HG02642 (cell line): Measurements from ENCODE around the gene FAM174C.

ENCODE experiments used
- ATAC-seq: cut with Tn5 transposase; IDR thresholded peaks from one replicate; pipeline ENCODE4 v1.9.1; 2021; ENCODE audit warnings: mild to moderate bottlenecking; ENCODE audit not compliant: unreplicated experiment, poor library complexity

FAM174C gene

DNA sequence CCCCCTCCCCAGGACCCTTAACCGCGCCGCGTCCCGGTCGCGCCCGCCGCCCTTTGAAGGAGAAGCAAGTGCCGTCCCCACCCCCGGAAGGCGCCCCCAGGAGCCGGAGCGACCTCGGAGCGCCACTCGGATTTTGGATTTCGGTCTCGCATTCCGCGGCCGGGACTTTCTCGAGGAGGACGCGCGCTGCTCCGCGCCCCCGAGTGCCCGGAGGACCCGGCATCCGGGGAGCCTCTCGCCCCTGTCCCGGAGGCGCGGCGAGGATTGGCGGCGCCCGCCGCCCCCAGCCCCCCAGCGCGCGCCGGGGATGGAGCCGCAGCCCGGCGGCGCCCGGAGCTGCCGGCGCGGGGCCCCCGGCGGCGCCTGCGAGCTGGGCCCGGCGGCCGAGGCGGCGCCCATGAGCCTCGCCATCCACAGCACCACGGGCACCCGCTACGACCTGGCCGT is 25.3 kb upstream of the FAM174C start:
- ATAC-seq: no peak

DNA sequence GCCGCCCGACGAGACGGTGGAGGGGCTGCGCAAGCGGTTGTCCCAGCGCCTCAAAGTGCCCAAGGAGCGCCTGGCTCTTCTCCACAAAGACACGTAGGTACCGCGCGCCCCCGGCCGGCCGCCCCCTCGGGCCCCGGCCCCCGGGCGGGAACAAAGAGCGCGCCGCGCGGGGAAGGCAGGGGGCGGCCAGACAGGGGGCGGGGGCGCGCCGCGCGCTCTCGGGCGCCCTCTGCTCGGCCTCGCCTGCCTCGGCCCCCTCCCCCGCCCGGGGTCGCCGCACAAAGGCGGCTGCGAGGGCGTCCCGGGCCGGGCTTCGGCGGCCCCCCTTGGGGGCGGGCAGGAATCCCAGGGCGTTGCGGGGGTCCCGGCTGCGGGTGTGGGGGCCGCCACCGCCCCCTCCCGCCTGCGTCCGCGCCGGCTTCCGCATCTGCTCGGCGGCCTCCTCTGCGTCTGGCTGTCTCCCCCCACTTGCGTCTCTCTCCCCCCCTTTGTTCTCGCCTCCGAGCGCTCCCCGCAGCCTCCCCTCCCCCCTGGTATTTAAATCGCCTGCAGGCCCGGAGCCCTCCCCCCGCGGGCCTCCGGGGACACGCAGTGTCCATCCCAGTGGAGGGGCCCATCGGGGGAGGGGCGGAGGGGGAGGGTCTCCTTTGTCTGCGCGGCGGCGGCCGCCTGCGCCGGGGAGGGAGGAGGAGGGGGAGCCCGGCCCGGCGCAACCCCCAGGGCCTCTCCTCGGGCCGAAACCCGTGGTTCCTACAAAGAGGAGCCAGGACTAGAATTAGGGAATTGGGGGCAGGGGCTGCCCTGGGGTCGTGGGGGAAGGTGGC is 24.7 kb upstream of the FAM174C start:
- ATAC-seq: no peak

DNA sequence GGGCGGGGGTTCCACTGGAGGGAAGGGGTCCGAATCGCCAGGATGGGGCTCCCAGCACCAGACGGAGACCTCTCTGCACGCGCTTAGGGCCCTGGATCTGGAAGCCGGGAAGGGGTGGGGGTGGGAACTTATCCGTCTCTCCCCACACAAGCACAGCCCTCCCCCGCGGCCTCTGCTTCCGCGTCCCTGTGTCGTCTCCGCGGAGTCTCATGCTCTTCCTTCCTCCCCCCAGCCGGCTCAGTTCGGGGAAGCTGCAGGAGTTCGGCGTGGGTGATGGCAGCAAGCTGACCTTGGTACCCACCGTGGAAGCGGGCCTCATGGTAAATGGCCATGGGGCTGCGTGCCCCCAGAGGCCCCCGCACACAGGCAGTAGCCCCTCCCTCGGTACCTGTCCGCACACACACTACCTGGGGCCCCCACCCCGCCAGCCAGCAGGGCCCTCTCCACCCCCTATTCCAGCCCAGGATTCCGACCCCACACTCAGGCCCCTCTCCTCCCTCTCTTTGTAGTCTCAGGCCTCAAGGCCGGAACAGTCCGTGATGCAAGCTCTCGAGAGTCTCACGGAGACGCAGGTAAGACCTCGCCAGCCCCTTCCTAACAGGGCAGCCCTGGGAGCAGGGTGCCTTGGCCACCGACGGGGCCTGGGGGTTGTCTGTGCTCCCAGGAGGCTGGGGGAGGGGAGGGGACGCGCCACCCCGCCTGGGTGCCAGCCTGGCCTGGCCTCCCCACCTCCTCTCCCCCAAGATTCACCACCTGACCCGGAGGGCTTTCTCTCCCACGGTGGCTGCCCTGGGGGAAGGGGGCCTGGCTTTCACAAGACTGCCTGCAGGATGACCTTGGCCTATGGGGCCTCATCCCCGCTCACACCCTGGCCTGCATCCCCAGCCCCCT is 23.8 kb upstream of the FAM174C start:
- ATAC-seq: no peak

DNA sequence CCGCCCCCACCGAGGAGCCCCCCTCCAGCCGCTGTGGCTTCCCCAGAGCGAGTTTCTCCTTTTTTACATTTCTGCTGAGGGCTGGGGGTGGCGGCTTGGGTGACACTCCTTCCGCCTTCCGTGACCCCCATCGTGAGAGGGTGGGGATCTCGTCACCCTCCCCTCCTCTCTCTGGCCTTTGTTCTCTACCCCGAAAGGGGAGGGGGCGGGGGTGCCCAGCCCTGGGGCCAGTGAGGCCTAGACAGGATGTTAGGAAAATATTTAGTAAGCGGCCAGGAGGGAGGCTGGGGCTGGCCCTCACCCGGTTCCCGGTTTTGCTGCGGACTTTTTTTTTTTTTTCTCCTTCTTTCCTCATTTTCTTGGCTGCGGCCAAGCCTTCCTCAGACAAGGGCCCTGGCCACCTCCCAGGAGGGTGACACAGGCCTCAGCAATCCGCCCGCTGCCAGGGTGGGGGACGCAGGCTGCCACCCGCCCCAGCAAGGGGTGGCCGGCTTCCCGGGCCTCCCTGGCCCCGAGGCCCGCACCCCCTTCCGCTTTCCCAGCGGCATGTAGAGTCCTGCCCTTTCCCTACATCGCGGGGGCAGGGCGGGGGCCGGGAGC is 23.0 kb upstream of the FAM174C start:
- no peak for ATAC-seq

DNA sequence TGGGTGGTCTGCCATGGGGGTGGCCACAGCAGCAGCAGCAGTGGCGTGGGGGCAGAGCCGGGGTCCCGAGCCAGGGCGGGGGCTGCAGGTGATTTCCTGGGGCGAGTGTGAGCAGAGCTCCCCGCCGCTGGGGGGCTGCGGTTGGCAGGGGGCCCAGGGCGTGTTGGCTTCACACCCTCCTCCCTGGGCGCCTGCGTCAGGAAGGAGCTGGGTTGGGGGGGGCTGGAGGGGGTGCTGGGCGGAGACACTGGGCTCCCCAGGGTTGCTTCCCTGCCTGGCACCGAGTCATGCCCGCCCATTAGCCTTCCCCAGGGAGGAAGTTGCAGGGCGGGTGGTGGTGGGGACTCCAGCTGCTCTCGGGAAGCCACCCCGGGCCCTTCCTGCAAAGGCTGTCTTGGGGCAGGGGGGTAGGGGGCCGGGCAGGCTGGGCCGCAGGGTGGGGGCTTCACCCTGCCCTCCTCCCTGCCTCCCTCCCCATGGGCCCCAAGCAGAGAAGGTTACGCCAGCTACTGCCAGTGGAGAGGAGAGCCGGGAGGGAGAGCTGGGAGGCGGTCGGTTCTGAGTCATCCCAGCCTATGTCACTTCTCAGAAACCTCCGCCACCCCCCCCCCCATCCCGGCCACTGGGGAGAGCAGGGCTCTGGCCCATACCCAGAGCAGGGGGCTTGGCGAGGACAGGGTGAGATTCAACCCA is 22.4 kb upstream of the FAM174C start:
- ATAC-seq: no peak

DNA sequence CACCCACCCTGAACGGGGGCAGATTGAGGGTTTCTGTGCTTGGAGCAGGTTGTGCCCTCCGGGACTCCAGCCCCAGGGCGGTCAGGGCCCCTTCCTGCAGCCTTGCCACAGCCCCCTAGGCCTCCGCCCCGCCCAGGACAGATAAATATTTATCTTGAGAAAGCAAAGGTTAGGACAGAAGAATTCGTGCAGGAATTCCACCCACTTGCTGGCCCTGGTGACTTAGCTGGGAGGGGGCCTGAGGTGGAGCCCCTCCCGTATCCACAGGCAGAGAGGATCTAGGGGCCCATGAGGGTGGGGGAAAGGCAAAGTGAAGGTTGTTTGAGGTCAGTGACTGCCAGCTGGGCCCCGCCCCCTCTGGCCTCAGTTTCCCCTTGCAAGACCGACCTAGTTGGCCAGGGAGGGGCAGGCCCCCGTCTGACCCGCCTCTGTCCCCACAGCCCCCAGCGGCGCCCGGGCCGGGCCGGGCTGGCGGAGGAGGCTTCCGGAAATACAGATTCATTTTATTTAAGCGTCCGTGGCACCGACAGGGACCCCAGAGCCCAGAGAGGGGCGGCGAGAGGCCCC is 21.7 kb upstream of the FAM174C start:
- no peak for ATAC-seq

DNA sequence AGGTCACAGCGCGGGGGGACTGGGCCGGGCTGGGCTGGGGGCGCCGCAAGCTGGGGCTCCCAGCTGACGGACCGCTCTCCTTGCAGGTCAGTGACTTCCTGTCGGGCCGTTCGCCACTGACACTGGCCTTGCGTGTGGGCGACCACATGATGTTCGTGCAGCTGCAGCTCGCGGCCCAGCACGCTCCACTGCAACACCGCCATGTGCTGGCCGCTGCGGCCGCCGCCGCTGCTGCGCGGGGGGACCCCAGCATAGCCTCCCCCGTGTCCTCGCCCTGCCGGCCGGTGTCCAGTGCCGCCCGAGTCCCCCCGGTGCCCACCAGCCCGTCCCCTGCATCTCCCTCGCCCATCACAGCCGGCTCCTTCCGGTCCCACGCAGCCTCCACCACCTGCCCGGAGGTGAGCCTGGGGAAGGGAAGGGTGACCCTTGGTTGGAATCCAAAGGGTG is 21.2 kb upstream of the FAM174C start:
- no peak for ATAC-seq

DNA sequence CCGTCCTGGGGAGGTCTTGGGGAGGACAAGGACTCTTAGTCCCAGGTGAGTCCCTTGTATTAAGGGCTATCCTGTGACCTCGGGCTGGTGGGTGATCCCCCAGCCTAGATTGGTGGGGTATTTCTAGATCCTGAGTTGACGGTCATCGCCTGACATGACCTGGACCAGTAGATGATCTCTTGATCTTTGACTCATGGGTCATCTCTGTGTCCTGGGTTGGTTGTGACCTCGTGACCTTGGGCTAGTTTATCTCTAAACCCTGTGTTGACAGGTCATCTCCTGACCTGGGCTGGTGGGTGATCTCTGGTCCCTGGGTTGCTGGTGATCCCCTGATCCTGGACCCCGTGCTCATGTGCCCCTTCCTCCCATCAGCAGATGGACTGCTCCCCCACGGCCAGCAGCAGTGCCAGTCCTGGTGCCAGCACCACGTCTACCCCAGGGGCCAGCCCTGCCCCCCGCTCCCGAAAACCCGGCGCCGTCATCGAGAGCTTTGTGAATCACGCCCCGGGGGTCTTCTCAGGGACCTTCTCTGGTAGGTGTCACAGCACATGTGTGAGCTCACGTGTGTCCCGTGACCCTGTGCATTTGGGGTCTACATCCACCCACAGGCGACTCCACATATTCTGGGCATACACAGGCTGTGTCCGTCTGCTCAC is 20.7 kb upstream of the FAM174C start:
- no peak for ATAC-seq

DNA sequence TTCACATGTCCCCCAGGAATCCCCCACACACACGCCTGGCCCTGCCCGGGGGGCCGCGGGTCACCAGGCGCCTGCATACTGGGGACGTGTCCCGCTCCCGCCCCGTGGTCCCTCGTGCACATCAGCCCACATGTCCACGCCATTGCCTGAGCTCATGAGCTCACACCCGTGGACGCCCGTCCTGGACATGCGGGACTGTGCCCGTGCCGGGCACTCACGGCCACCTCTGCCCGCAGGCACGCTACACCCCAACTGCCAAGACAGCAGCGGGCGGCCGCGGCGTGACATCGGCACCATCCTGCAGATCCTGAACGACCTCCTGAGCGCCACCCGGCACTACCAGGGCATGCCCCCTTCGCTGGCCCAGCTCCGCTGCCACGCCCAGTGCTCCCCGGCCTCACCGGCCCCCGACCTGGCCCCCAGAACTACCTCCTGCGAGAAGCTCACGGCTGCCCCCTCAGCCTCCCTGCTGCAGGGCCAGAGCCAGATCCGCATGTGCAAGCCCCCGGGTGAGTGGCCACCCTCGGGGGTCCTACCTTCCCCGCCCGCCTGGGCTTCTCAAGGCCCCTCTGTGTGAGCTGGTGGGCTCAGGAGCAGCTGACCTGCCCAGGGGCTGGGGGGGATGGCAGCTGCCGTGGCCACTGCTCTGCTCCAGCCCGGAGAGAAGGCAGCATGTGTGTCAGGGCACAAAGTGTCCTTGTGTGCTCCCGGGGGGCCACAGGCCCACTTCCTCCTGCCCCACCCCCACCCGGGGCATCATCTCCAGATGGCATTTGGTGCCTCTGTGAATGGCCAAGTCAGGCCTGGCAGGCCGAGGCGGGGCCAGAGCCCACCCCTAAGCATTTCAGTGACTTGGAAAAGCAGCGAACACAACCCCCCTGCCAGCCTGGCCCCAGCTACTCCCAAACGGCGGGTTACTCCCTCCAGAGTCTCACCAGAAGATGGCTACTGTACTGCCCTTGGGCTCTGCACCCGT is 19.9 kb upstream of the FAM174C start:
- no peak for ATAC-seq

DNA sequence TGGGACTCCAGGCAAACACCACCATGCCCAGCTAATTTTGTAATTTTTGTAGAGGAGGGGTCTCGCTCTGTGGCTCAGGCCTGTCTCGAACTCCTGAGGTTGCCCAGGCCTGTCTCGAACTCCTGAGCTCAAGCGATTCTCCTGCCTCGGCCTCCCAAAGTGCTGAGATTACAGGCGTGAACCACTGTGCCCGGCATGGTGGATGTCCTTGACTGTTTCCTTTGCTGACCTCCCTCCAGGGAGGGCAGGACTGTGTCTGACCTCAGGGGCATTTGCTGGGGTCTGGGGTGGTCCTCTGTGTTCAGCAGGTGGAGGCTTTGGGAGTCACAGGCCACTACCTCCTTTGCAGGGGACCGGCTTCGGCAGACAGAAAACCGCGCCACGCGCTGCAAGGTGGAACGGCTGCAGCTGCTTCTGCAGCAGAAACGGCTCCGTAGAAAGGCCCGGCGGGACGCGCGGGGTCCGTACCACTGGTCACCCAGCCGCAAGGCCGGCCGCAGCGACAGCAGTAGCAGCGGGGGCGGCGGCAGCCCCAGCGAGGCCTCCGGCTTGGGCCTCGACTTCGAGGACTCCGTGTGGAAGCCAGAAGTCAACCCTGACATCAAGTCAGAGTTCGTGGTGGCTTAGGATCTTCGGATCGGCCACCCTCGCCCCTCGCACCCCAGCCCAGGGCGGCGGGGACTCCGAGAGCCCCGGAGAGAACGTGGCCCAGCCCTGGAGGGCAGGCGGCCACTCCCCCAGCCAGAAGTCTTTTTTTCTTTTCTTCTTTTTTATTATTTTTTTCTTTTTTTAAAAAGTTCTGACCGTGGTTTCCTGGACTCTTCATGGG is 18.5 kb upstream of the FAM174C start:
- ATAC-seq: no peak

DNA sequence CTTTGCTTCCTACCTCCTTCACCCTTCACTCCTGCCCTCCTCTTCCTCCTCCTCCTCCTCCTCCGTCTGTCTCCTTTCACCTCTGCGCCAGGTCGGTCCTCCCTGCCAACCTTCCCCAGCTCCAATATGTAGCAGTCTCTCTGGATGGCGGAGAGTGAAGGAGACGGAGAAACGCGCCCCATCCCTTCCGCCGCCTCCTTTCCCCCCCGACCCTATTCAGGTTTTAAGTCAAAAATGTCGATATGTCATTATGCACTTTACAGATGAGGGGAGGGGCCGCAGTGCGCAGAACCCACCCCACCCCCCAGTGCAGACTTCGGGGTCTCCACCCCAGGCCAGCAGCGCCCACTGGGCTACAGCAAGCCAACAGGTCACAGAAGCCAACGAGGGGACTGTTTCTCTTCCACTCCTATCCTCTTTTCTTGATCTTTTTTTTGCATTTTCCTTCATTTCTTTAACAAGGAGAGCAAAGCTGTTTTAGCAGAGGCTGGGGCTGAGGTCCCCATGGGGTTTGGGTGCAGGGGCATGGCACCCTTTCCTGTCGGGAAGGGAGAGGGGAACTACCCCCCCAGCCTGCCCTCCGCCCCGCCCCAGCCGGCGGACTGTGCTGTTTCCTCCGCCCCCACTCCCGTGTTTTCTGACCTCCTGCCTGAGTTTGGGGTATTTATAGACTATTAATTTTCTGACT is 17.7 kb upstream of the FAM174C start:
- ATAC-seq: no peak

DNA sequence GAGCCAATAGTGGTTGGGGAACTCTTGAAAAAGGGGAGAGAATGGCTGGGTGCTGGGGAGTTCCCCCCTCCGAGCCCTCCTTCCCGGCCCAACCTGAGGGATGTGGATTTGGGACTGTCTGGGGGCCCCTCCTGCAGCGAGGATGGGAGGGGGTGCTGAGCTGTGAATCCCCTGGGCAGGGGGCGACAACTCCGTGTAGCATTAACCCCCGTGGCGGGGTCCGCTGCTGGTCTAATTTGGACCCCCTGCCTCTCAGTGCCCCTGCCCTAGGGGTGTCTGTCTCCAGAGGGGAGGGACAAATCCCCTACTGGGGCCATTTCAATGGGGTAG is 17.2 kb upstream of the FAM174C start:
- ATAC-seq: no peak

DNA sequence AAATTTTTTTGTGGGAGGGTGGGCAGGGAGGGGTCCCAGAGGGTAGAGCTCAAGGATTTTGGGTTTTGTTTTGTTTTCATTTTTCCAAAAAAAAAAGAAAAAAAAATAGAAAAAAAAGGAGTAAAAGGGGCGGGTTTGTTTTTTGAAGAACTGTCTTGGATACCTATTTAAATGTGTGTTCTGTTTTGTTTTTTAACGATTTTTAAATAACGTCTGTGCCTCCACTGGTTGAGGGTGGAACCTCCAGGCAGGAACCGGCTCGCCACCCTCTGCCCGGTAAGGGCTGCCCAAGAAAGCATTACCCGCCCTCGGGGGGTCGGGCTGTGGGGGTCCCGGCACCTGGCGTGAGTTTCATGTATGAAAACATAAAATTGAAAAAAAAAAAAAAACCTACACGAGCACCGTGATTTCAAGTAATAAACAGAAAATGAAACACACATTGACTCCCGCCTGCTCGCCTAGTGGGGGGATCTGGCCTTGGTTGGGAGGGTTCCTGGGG is 16.6 kb upstream of the FAM174C start:
- ATAC-seq: no peak

DNA sequence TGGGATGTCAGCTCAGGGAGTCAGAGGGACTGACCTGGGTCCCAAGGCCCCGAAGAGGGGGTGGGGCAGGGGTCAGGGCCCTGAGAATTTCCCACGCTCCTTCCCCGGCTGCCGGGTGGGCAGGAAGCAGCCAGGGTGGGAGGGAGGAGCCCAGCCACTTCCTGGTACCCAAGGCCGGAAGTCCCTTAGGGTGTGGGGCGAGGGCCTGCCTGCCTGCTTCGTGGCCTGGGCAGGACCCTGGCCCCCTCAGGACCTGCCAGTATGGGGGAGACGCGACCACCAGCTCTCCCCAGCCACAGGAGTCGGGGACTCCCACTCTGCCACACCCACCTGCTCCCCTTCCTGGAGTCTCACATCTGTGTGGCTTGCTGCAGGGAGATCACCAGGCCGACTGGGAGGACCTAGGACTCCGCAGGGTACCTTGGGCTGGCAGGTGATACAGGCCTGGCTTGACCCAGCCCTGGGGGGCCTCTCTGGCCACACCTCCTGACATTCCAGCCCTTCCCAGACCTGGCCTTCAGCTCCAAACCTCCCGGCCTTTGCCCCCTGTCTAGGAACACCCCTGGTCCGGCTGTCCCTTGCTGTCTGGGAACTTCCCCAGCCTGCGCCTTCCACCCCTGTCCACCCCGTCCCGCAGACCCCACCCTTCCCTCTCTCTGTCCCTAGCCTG is 16.0 kb upstream of the FAM174C start:
- peak; percentile 25 for ATAC-seq

DNA sequence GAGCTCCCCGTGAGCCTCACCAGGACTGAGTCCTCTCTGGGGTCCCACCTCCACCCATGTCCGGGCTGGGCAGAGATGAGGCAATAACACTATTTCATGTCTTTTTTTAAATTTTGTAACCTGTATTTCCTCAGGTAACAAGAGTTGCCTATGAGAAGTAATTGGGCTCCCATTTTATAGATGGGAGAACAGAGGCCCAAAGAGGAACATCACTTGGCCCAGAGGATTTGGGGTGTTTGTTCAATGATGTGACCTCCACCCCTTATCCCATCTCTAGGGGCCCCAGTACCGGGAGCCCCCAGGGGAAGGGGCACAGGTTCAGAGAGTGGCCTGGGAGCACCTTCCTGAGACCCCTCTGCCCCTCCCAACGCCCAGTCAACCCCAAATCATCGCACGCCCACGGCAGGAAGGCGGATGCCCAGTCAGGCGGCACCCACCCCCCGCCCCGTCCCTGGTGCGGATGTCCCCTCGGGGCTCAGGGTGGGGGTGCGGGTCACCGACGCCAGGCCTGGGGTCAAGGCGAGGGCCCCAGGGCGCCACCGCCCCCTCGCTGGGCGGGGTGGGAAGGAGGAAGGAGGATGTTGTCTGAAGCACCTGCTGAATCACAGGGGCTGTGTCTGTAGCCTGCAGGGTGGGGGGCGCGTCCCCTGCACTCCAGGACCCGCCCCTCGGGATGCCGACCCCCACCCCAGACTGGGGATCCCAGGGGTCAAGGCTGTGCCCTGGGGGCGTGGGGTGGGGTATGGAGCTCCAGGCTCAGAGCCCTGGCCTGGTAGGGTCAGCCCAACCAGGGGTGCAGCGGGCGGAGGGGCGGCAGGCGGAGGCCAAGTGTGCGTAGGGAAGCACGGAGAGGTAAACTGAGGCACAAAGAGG is 15.2 kb upstream of the FAM174C start:
- peak; percentile 4 for ATAC-seq
